Mucosa of stomach (tissue), 1 donor: Measurements from ENCODE around the gene MRFAP1.

ENCODE experiments used
- H3K27me3 ChIP-seq: one replicate; pipeline ENCODE4 v1.7.0; 2013; ENCODE audit warnings: mild to moderate bottlenecking, low read length; ENCODE audit not compliant: control insufficient read depth, insufficient read depth
- H3K36me3 ChIP-seq: one replicate; pipeline ENCODE4 v1.7.0; 2013; ENCODE audit warnings: low read length; ENCODE audit not compliant: control insufficient read depth, insufficient read depth
- H3K4me1 ChIP-seq: one replicate; pipeline ENCODE4 v1.7.0; 2013; ENCODE audit warnings: mild to moderate bottlenecking, low read length; ENCODE audit not compliant: control insufficient read depth, insufficient read depth
- H3K4me3 ChIP-seq: one replicate; pipeline ENCODE4 v1.7.0; 2013; ENCODE audit warnings: low read length
- H3K9ac ChIP-seq: one replicate; pipeline ENCODE4 v1.7.0; 2013; ENCODE audit warnings: mild to moderate bottlenecking, low read length, moderate library complexity
- H3K9me3 ChIP-seq: one replicate; pipeline ENCODE4 v1.7.0; 2013; ENCODE audit warnings: mild to moderate bottlenecking, low read length, moderate library complexity; ENCODE audit not compliant: control insufficient read depth
- donor health status: Pancreatic carcinoma.

MRFAP1 gene

GRCh38 chr4:6613676-6614651 lies 26.5 kb upstream of the MRFAP1 start:
- Histone ChIP-seq H3K9me3 (no peaks in the 10 kb centered on the region), H3K4me1 (no peaks in the 10 kb centered on the region), H3K9ac (no peak overlapping the region), H3K27me3 (no peaks in the 10 kb centered on the region), H3K4me3 (no peak overlapping the region), H3K36me3 (peaks cover 6% of the 10 kb centered on the region)

GRCh38 chr4:6614701-6615230 lies 25.7 kb upstream of the MRFAP1 start:
- H3K36me3 ChIP-seq = peaks cover 4% of the 10 kb centered on the region
- H3K4me3 ChIP-seq = no peak overlapping the region
- H3K4me1 ChIP-seq = no peaks in the 10 kb centered on the region
- H3K27me3 ChIP-seq = no peaks in the 10 kb centered on the region
- no peaks in the 10 kb centered on the region for H3K9me3 ChIP-seq
- H3K9ac ChIP-seq = no peak overlapping the region

GRCh38 chr4:6616087-6616995 lies 24.1 kb upstream of the MRFAP1 start:
- Histone ChIP-seq H3K9ac (no peak overlapping the region), H3K4me1 (no peaks in the 10 kb centered on the region), H3K4me3 (no peak overlapping the region), H3K36me3 (no peaks in the 10 kb centered on the region), H3K27me3 (no peaks in the 10 kb centered on the region), H3K9me3 (no peaks in the 10 kb centered on the region)

GRCh38 chr4:6617246-6617645 lies 23.2 kb upstream of the MRFAP1 start:
- no peak overlapping the region for H3K4me3 ChIP-seq
- no peaks in the 10 kb centered on the region for H3K4me1 ChIP-seq
- H3K9ac ChIP-seq = no peak overlapping the region
- no peaks in the 10 kb centered on the region for H3K36me3 ChIP-seq
- H3K9me3 ChIP-seq = no peaks in the 10 kb centered on the region
- H3K27me3 ChIP-seq = no peaks in the 10 kb centered on the region

- Histone ChIP-seq H3K9ac (no peak overlapping the region), H3K4me3 (no peak overlapping the region), H3K9me3 (no peaks in the 10 kb centered on the region), H3K36me3 (no peaks in the 10 kb centered on the region), H3K4me1 (no peaks in the 10 kb centered on the region), H3K27me3 (no peaks in the 10 kb centered on the region)
Observed at GRCh38 chr4:6618386-6619115, 21.9 kb upstream of the MRFAP1 start.

GRCh38 chr4:6619116-6619465 lies 21.4 kb upstream of the MRFAP1 start:
- Histone ChIP-seq H3K9me3 (no peaks in the 10 kb centered on the region), H3K4me1 (no peaks in the 10 kb centered on the region), H3K9ac (no peak overlapping the region), H3K4me3 (no peak overlapping the region), H3K27me3 (no peaks in the 10 kb centered on the region), H3K36me3 (no peaks in the 10 kb centered on the region)

- Histone ChIP-seq H3K36me3 (no peaks in the 10 kb centered on the region), H3K9me3 (no peaks in the 10 kb centered on the region), H3K27me3 (no peaks in the 10 kb centered on the region), H3K4me1 (no peaks in the 10 kb centered on the region), H3K9ac (no peak overlapping the region), H3K4me3 (no peak overlapping the region)
Observed at GRCh38 chr4:6619466-6620255, 20.8 kb upstream of the MRFAP1 start.

GRCh38 chr4:6620296-6620695 lies 20.2 kb upstream of the MRFAP1 start:
- Histone ChIP-seq H3K4me3 (no peak overlapping the region), H3K27me3 (no peaks in the 10 kb centered on the region), H3K4me1 (no peaks in the 10 kb centered on the region), H3K9me3 (no peaks in the 10 kb centered on the region), H3K36me3 (no peaks in the 10 kb centered on the region), H3K9ac (no peak overlapping the region)

- Histone ChIP-seq H3K4me1 (no peaks in the 10 kb centered on the region), H3K27me3 (no peaks in the 10 kb centered on the region), H3K9ac (no peak overlapping the region), H3K36me3 (no peaks in the 10 kb centered on the region), H3K4me3 (no peak overlapping the region), H3K9me3 (no peaks in the 10 kb centered on the region)
Observed at GRCh38 chr4:6620891-6621555, 19.5 kb upstream of the MRFAP1 start.

GRCh38 chr4:6621556-6621927 lies 18.9 kb upstream of the MRFAP1 start:
- Histone ChIP-seq H3K9me3 (no peaks in the 10 kb centered on the region), H3K36me3 (no peaks in the 10 kb centered on the region), H3K9ac (no peak overlapping the region), H3K27me3 (no peaks in the 10 kb centered on the region), H3K4me3 (no peak overlapping the region), H3K4me1 (no peaks in the 10 kb centered on the region)

- Histone ChIP-seq H3K9ac (no peak overlapping the region), H3K9me3 (no peaks in the 10 kb centered on the region), H3K27me3 (no peaks in the 10 kb centered on the region), H3K4me1 (no peaks in the 10 kb centered on the region), H3K4me3 (no peak overlapping the region), H3K36me3 (no peaks in the 10 kb centered on the region)
Observed at GRCh38 chr4:6622744-6623143, 17.7 kb upstream of the MRFAP1 start.
